Rectal smooth muscle tissue (tissue), 1 donor: ENCODE results near the gene COL21A1.

ENCODE experiments used
- H3K27ac ChIP-seq: one replicate; pipeline ENCODE4 v1.7.0; 2013; ENCODE audit warnings: low read depth, low read length, inconsistent platforms
- H3K27me3 ChIP-seq: one replicate; pipeline ENCODE4 v1.7.0; 2013; ENCODE audit warnings: low read length; ENCODE audit not compliant: control insufficient read depth, insufficient read depth
- H3K36me3 ChIP-seq: one replicate; pipeline ENCODE4 v1.7.0; 2013; ENCODE audit warnings: low read length; ENCODE audit not compliant: control insufficient read depth, insufficient read depth
- H3K4me1 ChIP-seq: one replicate; pipeline ENCODE4 v1.7.0; 2013; ENCODE audit warnings: low read length; ENCODE audit not compliant: control insufficient read depth, insufficient read depth
- H3K4me3 ChIP-seq: one replicate; pipeline ENCODE4 v1.7.0; 2013; ENCODE audit warnings: low read length
- H3K9ac ChIP-seq: one replicate; pipeline ENCODE4 v1.7.0; 2013; ENCODE audit warnings: low read length

COL21A1 gene

DNA sequence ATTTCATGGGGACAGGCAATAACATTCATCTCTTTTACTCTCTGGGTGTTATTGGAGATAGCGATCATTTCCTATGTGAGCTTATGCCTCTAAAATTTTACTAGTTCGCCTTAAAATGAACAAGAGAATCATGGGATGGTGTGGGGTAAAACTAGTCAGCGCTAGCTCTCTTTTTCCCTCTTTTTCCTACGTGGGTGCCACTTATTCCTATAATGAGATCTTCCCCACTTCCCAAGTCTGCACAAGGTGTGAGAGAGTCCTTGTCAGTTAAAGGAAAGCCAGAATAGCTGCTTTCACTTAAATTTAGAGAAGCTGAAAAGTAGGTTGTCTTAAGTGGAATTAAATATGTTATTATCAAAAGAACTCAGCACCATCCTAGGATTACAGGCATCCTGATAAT lies 198.8 kb downstream of the COL21A1 start:
- H3K27me3 ChIP-seq = no peaks in the 10 kb centered on the region
- no peak overlapping the region for H3K4me3 ChIP-seq
- H3K36me3 ChIP-seq = no peaks in the 10 kb centered on the region
- no peak overlapping the region for H3K9ac ChIP-seq
- no peak overlapping the region for H3K27ac ChIP-seq
- H3K4me1 ChIP-seq = no peaks in the 10 kb centered on the region

DNA sequence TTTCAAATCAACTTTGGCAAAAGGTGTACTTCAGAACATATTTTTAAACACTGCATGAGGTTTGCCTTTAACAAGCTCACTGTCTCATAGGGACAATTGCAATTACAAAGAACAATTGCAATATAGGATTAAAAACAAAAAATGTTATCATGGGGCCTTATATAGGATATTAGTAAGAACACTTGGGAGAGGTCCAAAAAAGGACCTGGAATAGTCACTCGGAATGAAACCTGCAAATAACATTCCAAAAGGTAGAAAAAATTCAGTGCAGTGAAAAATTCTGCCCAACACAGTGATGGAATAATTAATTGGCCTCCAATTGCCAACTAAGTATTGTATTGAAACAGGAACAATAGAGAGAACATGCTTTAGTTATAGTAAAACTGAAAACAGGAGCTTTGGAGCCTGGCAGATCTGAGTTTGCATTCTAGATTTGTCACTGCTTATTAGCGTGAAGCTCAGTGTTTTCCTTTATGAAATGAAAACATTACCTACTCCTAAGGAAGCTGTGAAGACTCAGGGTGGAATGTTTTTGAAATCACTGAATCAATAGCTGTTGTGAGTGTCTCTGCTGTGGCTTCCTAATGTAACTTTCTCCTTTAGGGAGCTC lies 199.3 kb downstream of the COL21A1 start:
- Histone ChIP-seq H3K36me3 (no peaks in the 10 kb centered on the region), H3K4me1 (no peaks in the 10 kb centered on the region), H3K9ac (no peak overlapping the region), H3K4me3 (no peak overlapping the region), H3K27me3 (no peaks in the 10 kb centered on the region), H3K27ac (no peak overlapping the region)

DNA sequence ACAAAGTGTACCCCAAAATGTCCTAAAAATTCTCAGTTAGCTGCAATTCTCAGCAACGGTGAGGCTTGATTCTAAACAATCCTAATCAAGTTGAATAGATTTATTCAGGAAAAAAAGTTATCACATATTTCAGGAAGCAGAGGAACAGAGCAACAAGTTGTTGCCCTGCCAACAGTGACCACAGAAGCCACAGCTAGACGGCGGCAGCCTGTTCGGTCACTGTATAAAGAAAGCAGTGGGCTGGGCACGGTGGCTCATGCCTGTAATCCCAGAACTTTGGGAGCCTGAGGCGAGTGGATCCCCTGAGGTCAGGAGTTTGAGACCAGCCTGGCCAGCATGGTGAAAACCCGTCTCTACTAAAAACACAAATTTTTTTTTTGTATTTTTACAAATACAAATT lies 200.8 kb downstream of the COL21A1 start:
- Histone ChIP-seq H3K4me3 (no peak overlapping the region), H3K4me1 (no peaks in the 10 kb centered on the region), H3K27ac (no peak overlapping the region), H3K27me3 (no peaks in the 10 kb centered on the region), H3K36me3 (no peaks in the 10 kb centered on the region), H3K9ac (no peak overlapping the region)

DNA sequence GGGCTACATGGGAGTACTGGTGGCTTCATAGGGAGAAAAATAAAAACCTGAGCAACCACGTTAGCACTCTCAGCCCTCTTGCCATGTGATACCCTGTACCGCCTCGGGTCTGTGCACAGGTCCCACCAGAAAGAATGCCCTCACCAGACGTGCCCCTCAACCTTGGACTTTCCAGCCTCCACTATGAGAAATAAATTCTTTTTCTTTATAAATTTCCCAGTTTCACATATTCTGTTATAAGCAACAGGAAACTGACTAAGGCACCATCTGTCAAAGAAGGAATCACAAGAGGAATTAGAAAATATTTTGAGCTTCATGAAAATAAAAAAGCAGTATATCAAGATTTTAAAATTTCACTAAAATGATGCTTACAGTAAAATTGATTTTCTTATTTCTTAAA lies 203.6 kb downstream of the COL21A1 start:
- Histone ChIP-seq H3K4me1 (no peaks in the 10 kb centered on the region), H3K27me3 (no peaks in the 10 kb centered on the region), H3K27ac (no peak overlapping the region), H3K9ac (no peak overlapping the region), H3K36me3 (no peaks in the 10 kb centered on the region), H3K4me3 (no peak overlapping the region)

DNA sequence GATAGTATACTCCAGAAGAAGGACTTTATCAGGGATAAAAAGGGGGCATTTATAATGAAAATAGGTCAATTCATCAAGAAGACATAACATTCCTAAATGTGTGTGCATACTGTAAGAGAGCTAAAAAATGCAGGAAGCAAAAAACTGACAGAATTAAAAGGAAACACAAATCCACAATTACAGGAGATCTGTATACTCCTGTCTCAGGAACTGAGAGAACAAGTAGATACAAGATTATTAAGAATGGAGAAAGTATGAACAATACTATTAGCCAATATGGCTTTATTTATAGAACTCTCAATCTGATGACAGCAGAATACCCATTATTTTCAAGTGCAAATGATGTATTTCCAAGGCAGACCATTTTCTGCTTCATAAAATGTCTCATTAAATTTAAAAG lies 204.3 kb downstream of the COL21A1 start:
- no peaks in the 10 kb centered on the region for H3K4me1 ChIP-seq
- no peak overlapping the region for H3K4me3 ChIP-seq

DNA sequence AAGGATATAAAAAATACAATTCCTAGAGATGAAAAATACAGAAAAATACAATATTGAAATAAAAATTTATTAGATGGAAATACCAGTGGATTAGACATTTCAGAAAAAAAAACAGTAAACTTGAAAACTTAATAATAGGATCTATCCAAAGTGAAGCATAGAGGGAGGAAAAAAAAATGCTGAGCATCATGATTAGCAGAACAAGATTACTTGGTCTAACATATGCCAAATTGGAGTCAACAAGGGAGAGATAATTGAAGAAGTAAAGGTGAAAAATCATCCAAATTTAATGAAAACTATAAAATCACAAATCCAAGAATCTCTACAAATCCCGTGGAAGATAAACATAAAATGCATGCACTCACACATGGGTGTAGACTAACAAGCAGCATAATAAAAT lies 205.8 kb downstream of the COL21A1 start:
- H3K36me3 ChIP-seq = no peaks in the 10 kb centered on the region
- H3K9ac ChIP-seq = no peak overlapping the region
- H3K27ac ChIP-seq = no peak overlapping the region
- no peaks in the 10 kb centered on the region for H3K27me3 ChIP-seq
- H3K4me3 ChIP-seq = no peak overlapping the region
- H3K4me1 ChIP-seq = no peaks in the 10 kb centered on the region

More for the DNA sequence above, 204.3 kb downstream of the COL21A1 start:
- Histone ChIP-seq H3K9ac (no peak overlapping the region), H3K36me3 (no peaks in the 10 kb centered on the region), H3K27ac (no peak overlapping the region), H3K27me3 (no peaks in the 10 kb centered on the region)

DNA sequence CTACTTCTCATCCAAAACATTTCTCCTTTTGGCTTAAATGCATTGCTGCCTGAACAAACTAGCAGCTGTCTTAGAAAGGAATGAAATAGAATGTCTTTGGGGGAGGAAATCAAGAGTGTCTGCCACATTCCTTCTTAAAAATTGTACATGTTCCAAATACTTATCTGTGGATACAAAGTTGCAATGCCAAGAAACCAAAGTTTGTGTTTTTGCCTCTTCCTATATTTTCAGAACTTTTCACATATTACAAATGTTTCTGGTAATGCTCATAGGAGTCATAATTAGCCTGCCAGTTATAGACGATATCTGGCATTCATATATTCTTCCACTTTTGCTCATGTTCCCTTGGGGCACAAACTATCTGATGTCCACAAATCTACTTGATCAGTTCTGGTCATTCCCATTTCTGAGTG lies 206.5 kb downstream of the COL21A1 start:
- Histone ChIP-seq H3K9ac (no peak overlapping the region), H3K27ac (no peak overlapping the region), H3K4me3 (no peak overlapping the region), H3K36me3 (no peaks in the 10 kb centered on the region), H3K27me3 (no peaks in the 10 kb centered on the region), H3K4me1 (no peaks in the 10 kb centered on the region)

DNA sequence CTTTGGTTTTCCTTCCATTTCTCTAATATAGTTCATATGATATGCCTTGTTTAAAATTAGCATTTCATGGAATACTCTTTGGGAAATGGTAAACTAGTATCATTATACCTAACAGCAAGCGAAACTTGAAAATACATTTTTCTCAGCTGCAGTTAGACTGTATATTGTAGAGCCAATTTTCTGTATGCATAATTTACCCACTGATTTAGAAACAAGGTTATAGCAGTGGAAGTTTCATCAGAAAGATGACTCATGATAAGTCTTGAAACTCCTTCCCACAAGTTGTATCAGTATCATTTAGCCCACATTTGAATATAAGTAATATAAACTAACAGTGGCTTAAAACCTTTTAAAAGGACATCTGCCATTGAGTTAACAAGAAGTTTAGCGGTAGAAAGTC lies 207.2 kb downstream of the COL21A1 start:
- no peak overlapping the region for H3K27ac ChIP-seq

DNA sequence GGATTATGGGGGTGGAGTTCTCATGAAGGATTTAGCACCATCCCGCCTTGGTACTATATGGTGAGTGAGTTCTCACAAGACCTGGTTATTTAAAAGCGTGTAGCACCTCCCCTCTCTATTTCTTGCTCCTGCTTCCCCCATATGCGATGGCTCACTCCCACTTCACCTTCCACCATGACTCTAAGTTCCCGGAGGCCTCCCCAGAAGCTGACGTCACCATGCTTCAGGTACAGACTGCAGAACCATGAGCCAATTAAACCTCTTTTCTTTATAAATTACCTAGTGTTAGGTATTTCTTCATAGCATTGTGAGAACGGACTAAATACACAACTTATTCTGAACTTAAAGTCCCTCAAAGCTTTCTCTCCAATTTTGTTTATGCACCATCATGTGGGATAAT lies 208.6 kb downstream of the COL21A1 start:
- H3K36me3 ChIP-seq = no peaks in the 10 kb centered on the region
- H3K27me3 ChIP-seq = no peaks in the 10 kb centered on the region
- no peak overlapping the region for H3K9ac ChIP-seq
- no peak overlapping the region for H3K27ac ChIP-seq
- no peaks in the 10 kb centered on the region for H3K4me1 ChIP-seq
- no peak overlapping the region for H3K4me3 ChIP-seq

More for the DNA sequence above, 207.2 kb downstream of the COL21A1 start:
- Histone ChIP-seq H3K4me3 (no peak overlapping the region), H3K9ac (no peak overlapping the region), H3K4me1 (no peaks in the 10 kb centered on the region), H3K27me3 (no peaks in the 10 kb centered on the region), H3K36me3 (no peaks in the 10 kb centered on the region)

DNA sequence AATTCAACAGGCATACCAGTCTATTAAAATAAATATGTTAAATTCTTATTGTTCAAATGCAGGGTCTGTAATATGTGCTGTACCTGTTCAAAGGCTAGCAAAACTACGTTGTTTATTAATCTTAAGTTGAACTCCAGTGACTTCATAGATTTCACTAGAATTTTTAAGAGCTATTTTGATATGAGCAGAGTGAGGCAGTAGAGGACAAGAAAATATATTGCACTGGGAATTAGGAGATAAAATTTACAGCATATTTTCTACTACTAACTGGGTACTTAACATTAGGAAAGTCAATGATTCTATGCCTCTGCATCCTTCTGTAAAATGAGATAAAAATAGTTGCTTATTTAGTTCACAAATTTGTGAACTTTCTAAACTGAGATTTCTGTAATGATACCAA lies 209.8 kb downstream of the COL21A1 start:
- H3K4me1 ChIP-seq = no peaks in the 10 kb centered on the region
- no peak overlapping the region for H3K27ac ChIP-seq
- no peaks in the 10 kb centered on the region for H3K36me3 ChIP-seq
- no peaks in the 10 kb centered on the region for H3K27me3 ChIP-seq
- H3K4me3 ChIP-seq = no peak overlapping the region
- H3K9ac ChIP-seq = no peak overlapping the region

DNA sequence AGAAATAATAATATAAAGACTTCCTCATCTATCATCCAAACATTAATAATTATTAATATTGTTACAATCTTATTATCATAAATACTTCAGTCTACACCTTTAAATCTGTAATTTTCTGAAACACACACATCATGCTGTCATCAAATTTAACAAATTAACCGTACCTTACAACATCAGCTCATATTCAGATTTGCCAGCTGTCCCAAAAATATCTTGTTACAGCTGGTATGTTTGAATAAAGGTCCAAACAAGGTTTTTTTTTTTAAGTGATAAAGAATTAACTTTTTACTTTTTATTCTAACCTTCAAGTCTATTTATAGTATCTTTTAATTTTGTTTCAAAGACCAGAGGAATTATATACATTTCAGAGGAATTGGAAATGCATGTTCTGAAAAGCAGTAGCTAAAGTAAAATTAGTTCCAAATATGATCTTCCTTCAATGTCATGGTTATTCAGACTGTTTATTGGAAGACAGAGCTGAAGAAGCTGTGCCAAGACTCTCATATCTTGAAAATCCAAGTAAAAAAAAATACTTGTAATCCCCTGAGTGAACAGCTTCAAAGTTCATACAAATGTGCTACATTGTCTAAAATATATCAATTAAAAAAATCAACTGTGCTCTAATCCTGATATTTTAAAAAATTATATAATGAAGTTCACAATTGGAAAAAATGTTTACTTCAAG lies 210.3 kb downstream of the COL21A1 start:
- Histone ChIP-seq H3K27me3 (no peaks in the 10 kb centered on the region), H3K27ac (no peak overlapping the region), H3K4me1 (no peaks in the 10 kb centered on the region)

DNA sequence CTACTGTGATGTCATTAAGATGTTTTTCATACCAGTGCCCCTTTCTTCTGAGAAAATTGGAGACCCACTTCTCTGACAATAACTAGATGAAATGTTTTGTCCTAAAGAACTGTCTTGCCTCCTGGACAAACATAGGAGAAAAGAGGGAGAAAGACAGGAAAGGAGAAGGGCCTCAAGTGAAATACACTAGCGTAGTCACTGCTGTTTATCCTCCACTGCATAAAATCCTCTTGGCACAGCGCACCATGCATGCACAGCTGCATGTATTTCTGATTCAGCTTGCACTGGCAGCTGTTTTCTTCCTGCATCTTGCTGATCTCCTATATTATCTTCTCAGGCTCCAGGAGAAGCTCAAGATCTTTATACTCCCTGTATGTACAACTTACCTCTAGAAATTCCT lies 214.0 kb downstream of the COL21A1 start:
- H3K27me3 ChIP-seq = no peaks in the 10 kb centered on the region
- no peaks in the 10 kb centered on the region for H3K4me1 ChIP-seq
- H3K4me3 ChIP-seq = no peak overlapping the region
- no peak overlapping the region for H3K9ac ChIP-seq
- H3K36me3 ChIP-seq = no peaks in the 10 kb centered on the region
- H3K27ac ChIP-seq = no peak overlapping the region

More for the DNA sequence above, 210.3 kb downstream of the COL21A1 start:
- Histone ChIP-seq H3K9ac (no peak overlapping the region), H3K36me3 (no peaks in the 10 kb centered on the region), H3K4me3 (no peak overlapping the region)

DNA sequence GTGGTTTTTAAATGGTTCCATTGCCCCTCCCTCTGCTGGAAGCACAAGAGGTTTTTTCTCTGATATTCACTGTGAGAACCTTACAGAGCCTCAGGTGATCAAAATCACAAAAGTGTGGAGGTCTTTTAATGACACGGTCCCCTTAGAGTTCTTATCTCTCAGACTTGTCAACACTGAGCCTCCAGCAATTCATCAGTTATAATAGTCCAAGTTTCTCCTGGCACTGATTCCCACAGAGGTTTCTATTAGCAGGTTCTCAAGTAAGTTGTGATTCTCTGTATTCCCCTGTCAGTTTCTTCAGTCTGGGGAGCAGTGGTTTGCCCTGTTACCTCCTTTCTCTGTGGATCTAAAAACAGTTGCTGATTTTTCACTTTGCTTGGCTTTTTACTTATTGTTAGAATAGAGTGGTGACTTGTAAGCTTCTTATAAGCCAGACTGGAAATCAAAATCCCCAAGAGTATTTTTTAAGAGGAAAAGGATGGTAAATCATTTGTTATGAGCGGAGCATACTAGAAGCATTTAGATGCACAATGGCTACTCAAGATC lies 214.6 kb downstream of the COL21A1 start:
- no peaks in the 10 kb centered on the region for H3K27me3 ChIP-seq
- H3K27ac ChIP-seq = no peak overlapping the region
- no peak overlapping the region for H3K9ac ChIP-seq
- H3K4me3 ChIP-seq = no peak overlapping the region
- H3K36me3 ChIP-seq = no peaks in the 10 kb centered on the region
- no peaks in the 10 kb centered on the region for H3K4me1 ChIP-seq
